H1 (cell line): ENCODE data around the gene EXOC1L. TPM values are rescaled to one million over a fixed set of nuclear protein-coding genes. Genes with fewer than 3 reads are reported as not detected.

Experiments used
- CTCF ChIA-PET: fragments of 300-600 bp; sonication (Branson Sonifier 250); formaldehyde crosslinking; loops from one replicate; lab custom pipeline; 2021; ENCODE audit not compliant: partially characterized antibody; lab: Charles Lee
- POLR2A ChIA-PET: fragments of 300-600 bp; sonication (Branson Sonifier 250); formaldehyde crosslinking; loops from one replicate; lab custom pipeline; 2021; ENCODE audit warnings: inconsistent platforms; ENCODE audit not compliant: partially characterized antibody; lab: Charles Lee
- DNase-seq, 2 experiments: peaks; one replicate each; pipeline versions ENCODE4 v3.0.0 to v3.0.0-alpha.2; 2010 to 2022; ENCODE audit warnings: low spot score in 2 of 2, low read depth in 1 of 2, mixed read lengths in 1 of 2
- FAIRE-seq: peaks from 2 replicates; lab custom pipeline; 2011; peaks lifted over from hg19 to GRCh38; lab: Jason Lieb, UNC
- H2AFZ ChIP-seq: 2 replicates; pipeline ENCODE4 v1.8.1; 2012; ENCODE audit warnings: low read length, inconsistent platforms
- H2AK5ac ChIP-seq: 2 replicates; pipeline ENCODE4 v1.6.1; 2013; ENCODE audit warnings: low read depth, low read length
- H2BK120ac ChIP-seq: replicated peaks from 2 replicates; pipeline ENCODE3; 2013; ENCODE audit warnings: low read depth, low read length, inconsistent platforms
- H2BK12ac ChIP-seq: 2 replicates; pipeline ENCODE4 v1.6.1; 2013; ENCODE audit warnings: low read depth, low read length
- H2BK15ac ChIP-seq: 2 replicates; pipeline ENCODE4 v1.6.1; 2013; ENCODE audit warnings: low read length
- H2BK20ac ChIP-seq: 2 replicates; pipeline ENCODE4 v1.6.1; 2013; ENCODE audit warnings: low read length
- H2BK5ac ChIP-seq: 2 replicates; pipeline ENCODE4 v1.6.1; 2013; ENCODE audit warnings: low read depth, low read length
- H3K14ac ChIP-seq: 2 replicates; pipeline ENCODE4 v1.6.1; 2013; ENCODE audit warnings: inconsistent platforms; ENCODE audit not compliant: insufficient read length
- H3K18ac ChIP-seq: 2 replicates; pipeline ENCODE4 v1.6.1; 2013; ENCODE audit warnings: low read length; ENCODE audit errors: extremely low read depth
- H3K23ac ChIP-seq: 2 replicates; pipeline ENCODE4 v1.6.1; 2013; ENCODE audit warnings: inconsistent platforms; ENCODE audit not compliant: insufficient read length
- H3K23me2 ChIP-seq: 2 replicates; pipeline ENCODE4 v1.6.1; 2013; ENCODE audit warnings: low read depth, low read length
- H3K27ac ChIP-seq: 2 replicates; pipeline ENCODE4 v1.6.1; 2011; ENCODE audit warnings: low read depth, low read length, inconsistent platforms
- H3K27me3 ChIP-seq, 4 experiments: replicated peaks in 1 of 4; 1 replicate in 1 of 4; 2 replicates in 3 of 4; pipeline versions ENCODE4 v1.6.1 to v1.8.1; 2011 to 2013; ENCODE audit warnings: low read length in 3 of 4, mild to moderate bottlenecking in 3 of 4, inconsistent platforms in 2 of 4, mixed read lengths in 2 of 4, moderate library complexity in 1 of 4; ENCODE audit not compliant: control insufficient read depth in 3 of 4, insufficient read depth in 3 of 4; ENCODE audit errors: extremely low read depth in 1 of 4
- H3K36me3 ChIP-seq, 4 experiments: 2 replicates each; pipeline versions ENCODE4 v1.6.1 to v1.8.1; 2011 to 2013; ENCODE audit warnings: mild to moderate bottlenecking in 4 of 4, low read length in 3 of 4, moderate library complexity in 2 of 4, control low read depth in 1 of 4, inconsistent platforms in 1 of 4; ENCODE audit not compliant: insufficient read depth in 4 of 4, control insufficient read depth in 2 of 4
- H3K4ac ChIP-seq: replicated peaks from 2 replicates; pipeline ENCODE3; 2013; ENCODE audit warnings: low read length, low read depth, mixed read lengths, inconsistent platforms; ENCODE audit not compliant: insufficient read length
- H3K4me1 ChIP-seq, 4 experiments: replicated peaks in 1 of 4; 1 replicate in 1 of 4; 2 replicates in 3 of 4; pipeline versions ENCODE4 v1.6.1 to v1.8.1; 2011 to 2013; ENCODE audit warnings: low read length in 3 of 4, inconsistent platforms in 2 of 4, mixed read lengths in 1 of 4; ENCODE audit not compliant: insufficient read depth in 4 of 4, control insufficient read depth in 3 of 4
- H3K4me2 ChIP-seq, 2 experiments: 2 replicates each; pipeline versions ENCODE4 v1.6.1 to v1.8.1; 2011 to 2013; ENCODE audit warnings: low read depth in 2 of 2, low read length in 2 of 2, control low read depth in 1 of 2, inconsistent platforms in 1 of 2, mild to moderate bottlenecking in 1 of 2; ENCODE audit not compliant: insufficient read depth in 1 of 2
- H3K4me3 ChIP-seq, 4 experiments: fragments of 200-600, 300-600 bp in 1 of 4; sonication (generic), shearing (Covaris generic), sonication (Bioruptor Twin) in 1 of 4; 2 replicates each; pipeline versions ENCODE4 v1.5.1 to v1.8.1; 2011 to 2016; ENCODE audit warnings: low read length in 4 of 4, low read depth in 3 of 4, control low read depth in 2 of 4, inconsistent platforms in 2 of 4, mild to moderate bottlenecking in 2 of 4, mixed read lengths in 1 of 4, moderate library complexity in 1 of 4; ENCODE audit not compliant: insufficient read depth in 2 of 4; ENCODE audit errors: extremely low read depth in 1 of 4
- H3K56ac ChIP-seq: replicated peaks from 2 replicates; pipeline ENCODE3; 2013; ENCODE audit warnings: low read depth, mild to moderate bottlenecking, mixed read lengths, low read length, inconsistent platforms; ENCODE audit not compliant: insufficient read length
- H3K79me1 ChIP-seq: 2 replicates; pipeline ENCODE4 v1.6.1; 2013; ENCODE audit warnings: low read depth, low read length, control low read depth
- H3K79me2 ChIP-seq, 2 experiments: 2 replicates each; pipeline versions ENCODE4 v1.6.1 to v1.8.1; 2012 to 2013; ENCODE audit warnings: low read length in 2 of 2, mild to moderate bottlenecking in 2 of 2, inconsistent platforms in 1 of 2; ENCODE audit not compliant: insufficient read depth in 2 of 2, control insufficient read depth in 1 of 2
- H3K9ac ChIP-seq, 4 experiments: replicated peaks in 1 of 4; 1 replicate in 1 of 4; 2 replicates in 3 of 4; pipeline versions ENCODE4 v1.6.1 to v1.8.1; 2011 to 2013; ENCODE audit warnings: low read depth in 3 of 4, low read length in 3 of 4, control low read depth in 2 of 4, mild to moderate bottlenecking in 2 of 4, moderate library complexity in 2 of 4, inconsistent platforms in 1 of 4; ENCODE audit errors: extremely low read depth in 1 of 4
- H3K9me3 ChIP-seq, 2 experiments: 2 replicates each; pipeline versions ENCODE4 v1.6.1 to v1.8.1; 2012 to 2013; ENCODE audit warnings: mild to moderate bottlenecking in 2 of 2, moderate library complexity in 2 of 2, control low read depth in 1 of 2, inconsistent platforms in 1 of 2, low read depth in 1 of 2, low read length in 1 of 2, mixed read lengths in 1 of 2; ENCODE audit not compliant: insufficient read depth in 2 of 2
- H4K20me1 ChIP-seq, 2 experiments: replicated peaks in 1 of 2; 2 replicates each; pipeline versions ENCODE3 to v1.8.1; 2011 to 2013; ENCODE audit warnings: inconsistent platforms in 2 of 2, low read length in 2 of 2, mild to moderate bottlenecking in 1 of 2; ENCODE audit not compliant: insufficient read depth in 2 of 2, control insufficient read depth in 1 of 2
- H4K5ac ChIP-seq: 2 replicates; pipeline ENCODE4 v1.6.1; 2013; ENCODE audit warnings: low read length, low read depth, mixed read lengths, inconsistent platforms; ENCODE audit not compliant: insufficient read length
- H4K8ac ChIP-seq: 2 replicates; pipeline ENCODE4 v1.8.0; 2013; ENCODE audit warnings: mild to moderate bottlenecking, moderate library complexity, low read length, inconsistent platforms; ENCODE audit not compliant: insufficient read depth; ENCODE audit errors: extremely low read depth
- H4K91ac ChIP-seq: replicated peaks from 2 replicates; pipeline ENCODE3; 2013; ENCODE audit warnings: low read length, mixed read lengths, inconsistent platforms; ENCODE audit not compliant: insufficient read length
- BACH1 ChIP-seq: IDR thresholded peaks from 2 replicates; pipeline ENCODE4 v1.6.1; 2012; ENCODE audit warnings: low read length, improper control_type of control experiment
- CREB1 ChIP-seq: IDR thresholded peaks from 2 replicates; pipeline ENCODE4 v1.6.1; 2012; ENCODE audit warnings: inconsistent platforms
- GTF2F1 ChIP-seq: IDR thresholded peaks from 2 replicates; pipeline ENCODE4 v1.6.1; 2012; ENCODE audit warnings: low read depth, low read length, improper control_type of control experiment, borderline replicate concordance
- PHF8 ChIP-seq: fragments of 200-600 bp; sonication (generic); conservative IDR thresholded peaks from 2 replicates; pipeline ENCODE4 v1.7.1; 2012; ENCODE audit warnings: low read depth, mild to moderate bottlenecking, inconsistent platforms, low read length, moderate library complexity
- SIN3A ChIP-seq, 2 experiments: IDR thresholded peaks in 1 of 2; conservative IDR thresholded peaks in 1 of 2; 2 replicates each; pipeline ENCODE4 v1.6.1; 2011 to 2012; ENCODE audit warnings: low read length in 2 of 2, improper control_type of control experiment in 1 of 2, low read depth in 1 of 2, mild to moderate bottlenecking in 1 of 2
- SRF ChIP-seq: IDR thresholded peaks from 2 replicates; pipeline ENCODE4 v1.6.1; 2011; ENCODE audit warnings: mild to moderate bottlenecking, low read depth, low read length, moderate library complexity
- WGBS, 2 experiments: shearing (Covaris generic) in 1 of 2; methylation state at CpG; one replicate each; pipeline versions ENCODE4 v1.1.6 to v1.1.7; 2013 to 2015; ENCODE audit warnings: low lambda C conversion rate in 2 of 2, mixed read lengths in 2 of 2, inconsistent platforms in 1 of 2, low coverage in 1 of 2, missing lambda C conversion rate in 1 of 2; ENCODE audit not compliant: insufficient replicate concordance in 2 of 2, insufficient coverage in 1 of 2, insufficient read length in 1 of 2; ENCODE audit errors: extremely low coverage in 1 of 2, missing lambda C conversion rate in 1 of 2; 5-methylcytosine and 5-hydroxymethylcytosine counted together
- polyA plus RNA-seq, 7 experiments: library from polyadenylated mRNA; depleted of rRNA in 3 of 7; stranded (reverse) in 5 of 7; unstranded in 2 of 7; fragments of >200 nt in 5 of 7; fragments of 200-250 nt in 2 of 7; gene quantifications; 1 replicate in 5 of 7; 2 replicates in 1 of 7; 4 replicates in 1 of 7; pipeline versions ENCODE4 v1.2.1 to v1.2.3, GENCODE V29; 2011 to 2013; ENCODE audit warnings: missing spikeins in 2 of 7, mixed read lengths in 2 of 7
- total RNA-seq: library from RNA; stranded (reverse); fragmentation: NEBNext Ultra II Directional; extraction: Animal tissue kit (Norgen Biotek cat#: 25700); gene quantifications from 2 replicates; pipeline ENCODE4 v1.2.1, GENCODE V29; 2021

EXOC1L gene
- total and polyA plus RNA-seq, 2 of the 8 experiments (the other 6 are each of a cell fraction or from before 2014, with no cell fraction given), result 0.08 TPM; not detected in 1

DNA sequence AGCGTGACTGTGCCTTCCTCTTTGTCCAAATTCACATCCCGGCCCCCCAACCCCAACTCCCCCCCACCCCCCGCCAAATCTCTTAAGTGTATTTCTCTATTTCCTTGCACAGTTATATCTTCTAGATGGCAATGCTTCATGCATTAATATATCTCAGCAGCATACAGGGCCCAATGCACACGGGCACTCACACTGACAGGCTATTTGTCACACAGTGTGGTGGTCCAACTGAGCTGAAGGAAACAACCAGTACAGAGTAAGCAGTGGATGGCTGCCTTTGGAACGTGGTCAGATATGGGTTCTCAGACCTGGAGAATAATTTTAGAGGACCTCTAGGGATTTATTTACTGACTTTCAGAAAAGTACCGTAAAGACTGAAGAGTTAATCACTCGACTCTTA is 34.5 kb downstream of the EXOC1L start:
- TF ChIP-seq BACH1 (no peak), PHF8 (no peak), GTF2F1 (no peak), SRF (no peak), SIN3A (conservative IDR thresholded peaks at IDR 0.05 in 1 of 2, IDR thresholded peaks at IDR 0.05 in 1 of 2; ENCODE audit: low read depth in 1 of 2, low read length in 2 of 2) (0 out of 4 replicates have a peak, but pooled peaks of 1 of the 2 experiments have one; percentile 3), CREB1 (no peak)
- Histone ChIP-seq H3K4me1 (peaks cover 0 to 8% (median 4%) of the 10 kb centered on the region in 4 experiments; a peak in 3 of 7 replicates), H2BK20ac (no peak overlapping the region), H3K23ac (no peak overlapping the region), H3K79me2 (peaks cover 0 to 10% of the 10 kb centered on the region in 2 experiments; a peak in 2 of 4 replicates), H2BK5ac (no peak overlapping the region), H3K4me3 (peak overlapping the region; percentile 55 to 95 (median 86)), H3K18ac (no peak overlapping the region), H3K23me2 (peaks cover 2% of the 10 kb centered on the region; the same call in 1 of the 2 replicates), H3K36me3 (no peaks in the 10 kb centered on the region), H4K8ac (peak overlapping the region; percentile 86; the same call in 1 of the 2 replicates), H2BK12ac (no peak overlapping the region), H3K4me2 (peak overlapping the region; percentile 64 to 87), H3K56ac (no peak overlapping the region), H4K20me1 (no peaks in the 10 kb centered on the region), H3K4ac (no peak overlapping the region), H3K27ac (no peak overlapping the region), H3K9me3 (no peaks in the 10 kb centered on the region), H2AK5ac (no peak overlapping the region), H3K79me1 (no peaks in the 10 kb centered on the region), H2AFZ (no peak overlapping the region), H2BK15ac (no peak overlapping the region), H4K91ac (no peak overlapping the region), H4K5ac (no peak overlapping the region), H3K9ac (peak overlapping the region in 3 of 4 experiments; percentile 5 to 72 (median 70); a peak in 4 of 7 replicates), H3K14ac (no peak overlapping the region), H3K27me3 (0 out of 7 replicates have a peak, but pooled peaks cover 0 to 2% (median 0%) of the 10 kb centered on the region in 4 experiments), H2BK120ac (no peak overlapping the region)
- no peak for DNase-seq
- ChIA-PET CTCF (interaction anchor here (0.5 to 1.1 kb wide), 3 partner anchors 12 to 19 kb away, joined by 3 to 7 read pairs (median 3); no protein-coding TSS in a partner anchor), POLR2A (interaction anchor here (0.5 to 2.1 kb wide), 5 partner anchors 9 to 327 kb away, joined by 3 to 8 read pairs (median 4); partner anchors contain the start of gene EXOC1L)
- WGBS, 2 experiments, result 36% methylated on average over 6 of the region's 7 CpGs; no CpG with 5 or more reads in 1 of the 2 experiments
- FAIRE-seq, result no peak
